ENCODE data around the gene FAM153A. TPM values are rescaled to one million over a fixed set of nuclear protein-coding genes. Genes with fewer than 3 reads are reported as not detected.

FAM153A gene
- polyA plus RNA-seq = 3.1 and 8.3 TPM in 2 replicates

GRCh38 chr5:177782792-177783633 lies at the start of gene FAM153A:
TSS of gene FAM153A (minus strand) at chr5:177782899.

Other genes starting within 250 kb of the FAM153A start
- 9.3 and 14.3 TPM in 2 replicates for gene FAM193B, start 228.3 kb downstream of the FAM153A start, polyA plus RNA-seq
- gene TMED9, start 190.7 kb downstream of the FAM153A start, polyA plus RNA-seq = 12.0 and 13.3 TPM in 2 replicates
- 5.8 and 10.8 TPM in 2 replicates for gene B4GALT7, start 182.8 kb downstream of the FAM153A start, polyA plus RNA-seq
- gene PROP1, start 213.3 kb upstream of the FAM153A start, polyA plus RNA-seq = not detected in 2 replicates